HG03442 (cell line): ENCODE data around the gene CHCHD3.
A peak's percentile ranks its signal among the peaks of the same experiment; 100 is the strongest.
"Not testable (repeated sequence)": the region's sequence is repeated elsewhere in the genome, so short reads cannot be mapped to it uniquely, and the experiment has no call there.

Experiments used
- ATAC-seq: cut with Tn5 transposase; IDR thresholded peaks from one replicate; pipeline ENCODE4 v1.9.1; 2021; ENCODE audit warnings: mild to moderate bottlenecking, moderate library complexity; ENCODE audit not compliant: unreplicated experiment

CHCHD3 gene

GRCh38 chr7:132910657-132911056 lies 171.2 kb downstream of the CHCHD3 start:
- ATAC-seq: no peak

GRCh38 chr7:132907380-132907940 lies 174.4 kb downstream of the CHCHD3 start:
- ATAC-seq: no peak

- no peak for ATAC-seq
Observed at GRCh38 chr7:132906193-132906835, 175.6 kb downstream of the CHCHD3 start.

- not testable (repeated sequence) for ATAC-seq
Observed at GRCh38 chr7:132905136-132905535, 176.8 kb downstream of the CHCHD3 start.

GRCh38 chr7:132904209-132904608 lies 177.7 kb downstream of the CHCHD3 start:
- no peak for ATAC-seq

GRCh38 chr7:132902294-132902693 lies 179.6 kb downstream of the CHCHD3 start:
- not testable (repeated sequence) for ATAC-seq

GRCh38 chr7:132901241-132901640 lies 180.6 kb downstream of the CHCHD3 start:
- no peak for ATAC-seq

- no peak for ATAC-seq
Observed at GRCh38 chr7:132899833-132900232, 182.1 kb downstream of the CHCHD3 start.

- not testable (repeated sequence) for ATAC-seq
Observed at GRCh38 chr7:132898641-132899175, 183.2 kb downstream of the CHCHD3 start.

- ATAC-seq: no peak
Observed at GRCh38 chr7:132897093-132897687, 184.7 kb downstream of the CHCHD3 start.

GRCh38 chr7:132895231-132895630 lies 186.7 kb downstream of the CHCHD3 start:
- ATAC-seq: no peak

- no peak for ATAC-seq
Observed at GRCh38 chr7:132893560-132893959, 188.3 kb downstream of the CHCHD3 start.

- ATAC-seq: not testable (repeated sequence)
Observed at GRCh38 chr7:132892744-132893143, 189.1 kb downstream of the CHCHD3 start.

GRCh38 chr7:132891554-132891953 lies 190.3 kb downstream of the CHCHD3 start:
- ATAC-seq: no peak

- ATAC-seq: peak; percentile 52
Observed at GRCh38 chr7:132882714-132883428, 199.0 kb downstream of the CHCHD3 start.

- ATAC-seq: no peak
Observed at GRCh38 chr7:132881317-132881716, 200.6 kb downstream of the CHCHD3 start.

- no peak for ATAC-seq
Observed at GRCh38 chr7:132879579-132879978, 202.3 kb downstream of the CHCHD3 start.

GRCh38 chr7:132878204-132878919 lies 203.5 kb downstream of the CHCHD3 start:
- ATAC-seq: no peak

GRCh38 chr7:132877573-132877972 lies 204.3 kb downstream of the CHCHD3 start:
- ATAC-seq: no peak

GRCh38 chr7:132876576-132876975 lies 205.3 kb downstream of the CHCHD3 start:
- no peak for ATAC-seq

GRCh38 chr7:132872034-132872433 lies 209.9 kb downstream of the CHCHD3 start:
- ATAC-seq: peak; percentile 51
